GM18858 (cell line): Measurements from ENCODE around the gene XKR7.

Experiments used
- ATAC-seq: cut with Tn5 transposase; IDR thresholded peaks from one replicate; pipeline ENCODE4 v1.9.1; 2021; ENCODE audit not compliant: unreplicated experiment

XKR7 gene

DNA sequence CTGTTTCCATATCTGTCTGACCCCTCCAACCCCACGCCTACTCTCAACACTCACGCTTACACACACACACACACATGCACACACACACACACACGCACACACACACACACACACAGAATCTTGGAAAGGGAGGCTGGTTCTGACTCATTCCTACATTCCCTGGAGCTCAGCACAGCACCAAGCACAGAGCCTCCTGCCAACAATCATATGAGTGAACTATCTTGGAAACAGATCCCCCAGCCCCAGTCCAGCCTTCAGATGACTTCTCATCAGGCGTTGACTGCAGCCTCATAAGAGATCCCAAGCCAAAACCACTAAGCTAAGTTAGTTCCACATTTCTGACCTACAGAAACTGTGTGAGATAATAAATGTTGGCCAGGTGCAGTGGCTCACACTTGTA, 70.0 kb downstream of the XKR7 start:
- no peak for ATAC-seq

DNA sequence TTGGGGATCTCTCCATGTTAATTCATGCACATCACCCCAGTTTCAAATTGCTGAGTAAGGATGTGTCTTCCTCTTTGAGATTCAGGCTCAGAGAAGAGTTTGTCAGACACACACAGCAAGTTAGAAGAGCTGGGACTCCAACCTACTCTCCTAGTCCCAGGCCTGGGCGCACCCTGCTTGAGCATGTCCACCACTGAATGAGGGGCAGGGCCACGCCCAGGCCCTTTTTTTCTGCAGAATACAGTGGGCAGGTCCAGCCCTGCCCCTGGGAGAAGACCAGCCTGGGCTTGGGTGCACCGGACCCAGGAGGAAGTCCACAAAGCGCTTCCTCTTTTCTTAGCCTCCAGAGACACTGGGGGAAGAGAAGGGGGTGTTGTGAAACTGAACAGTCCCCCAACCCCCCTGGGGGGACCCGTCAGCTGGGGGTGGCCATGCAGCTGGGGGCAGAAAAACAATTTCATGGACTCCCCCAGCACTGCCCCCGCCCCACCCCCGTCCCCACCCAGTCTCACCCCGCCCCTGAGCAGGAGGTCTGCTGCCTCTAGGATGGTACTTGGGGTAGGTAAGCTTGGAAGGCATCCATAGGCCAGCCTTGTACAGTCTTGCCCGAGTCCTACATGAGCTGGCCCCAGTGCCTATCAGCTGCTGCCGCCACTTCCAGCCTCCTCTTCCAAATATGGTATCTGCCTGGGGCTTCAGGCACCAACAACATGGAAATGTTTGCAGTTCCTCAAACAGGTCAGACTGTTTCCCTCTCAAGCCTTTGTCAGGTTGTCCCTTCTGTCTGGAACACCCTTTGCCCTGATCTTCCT, 72.4 kb downstream of the XKR7 start:
- ATAC-seq = peak; percentile 52

DNA sequence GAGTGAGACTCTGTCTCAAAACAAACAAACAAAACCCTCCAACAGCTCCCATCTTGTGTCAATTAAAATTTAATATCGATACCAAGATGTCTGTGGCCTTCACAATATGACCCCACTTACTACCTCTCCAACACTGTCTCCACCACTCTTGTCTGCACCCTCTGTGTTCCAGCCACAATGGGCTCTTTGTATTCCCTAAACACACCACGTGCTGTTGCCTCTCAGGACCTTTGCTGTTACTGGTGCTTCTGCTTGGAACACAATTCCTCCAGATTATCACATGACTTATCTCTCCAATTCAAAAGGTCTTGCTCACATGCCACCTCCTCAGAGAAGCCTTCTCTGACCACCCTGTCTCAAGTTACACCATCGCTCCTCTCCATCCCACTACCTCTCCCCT, 78.0 kb downstream of the XKR7 start:
- ATAC-seq = no peak

DNA sequence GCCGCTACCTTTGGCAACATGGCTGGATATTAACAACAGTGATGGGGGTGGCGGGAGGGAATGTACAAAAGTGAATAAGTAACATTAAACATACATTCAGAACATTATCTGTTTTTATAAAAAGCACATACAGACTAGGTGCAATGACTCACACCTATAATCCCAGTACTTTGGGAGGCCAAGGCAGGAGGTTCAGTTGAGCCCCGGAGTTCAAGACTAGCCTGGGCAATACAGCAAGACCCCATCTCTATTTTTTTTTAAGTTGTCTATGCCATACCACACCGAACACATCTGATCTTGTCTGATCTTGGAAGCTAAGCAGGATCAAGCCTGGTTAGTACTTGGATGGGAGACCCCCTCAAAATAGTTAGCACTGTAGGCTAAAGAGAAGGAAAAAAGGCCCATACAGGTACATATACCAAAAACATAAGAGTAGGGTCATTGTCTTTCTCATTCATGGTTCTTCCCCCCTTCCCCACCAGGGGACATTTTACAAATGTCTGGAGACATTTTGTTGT, 82.4 kb downstream of the XKR7 start:
- no peak for ATAC-seq

DNA sequence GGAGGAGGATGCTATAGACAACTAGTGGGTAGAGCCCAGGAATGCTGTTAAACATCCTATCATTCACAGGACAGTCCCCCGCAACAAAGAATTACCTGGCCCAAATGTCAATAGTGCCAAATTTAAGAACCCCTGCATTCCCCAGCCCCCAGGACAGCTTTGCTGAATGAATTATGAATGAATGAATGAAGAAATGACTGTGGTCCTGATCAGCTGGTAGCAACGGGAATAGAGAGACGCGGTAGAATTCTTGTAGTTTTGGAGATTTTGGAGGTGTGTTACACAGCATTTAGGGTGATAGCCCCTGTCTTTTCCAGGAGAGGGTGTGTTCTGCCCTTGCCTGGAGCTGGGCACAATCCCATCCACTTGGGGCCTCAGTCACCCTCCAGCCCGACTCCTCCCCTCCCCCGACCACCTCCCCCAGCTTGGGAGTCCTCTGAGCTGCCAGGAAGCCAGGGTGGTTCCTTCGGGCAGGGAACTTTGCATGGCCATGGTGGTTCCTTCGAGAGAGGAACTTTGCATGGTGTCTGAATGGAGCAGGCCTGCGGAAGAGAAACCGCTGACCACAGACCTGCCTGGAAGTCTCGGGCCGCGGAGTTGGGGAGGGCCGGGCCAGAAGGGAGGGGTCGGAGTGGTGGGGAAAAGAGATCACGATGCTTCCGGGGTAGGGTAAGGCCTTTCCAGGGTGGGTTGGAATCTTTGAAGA, 83.1 kb downstream of the XKR7 start:
- no peak for ATAC-seq

DNA sequence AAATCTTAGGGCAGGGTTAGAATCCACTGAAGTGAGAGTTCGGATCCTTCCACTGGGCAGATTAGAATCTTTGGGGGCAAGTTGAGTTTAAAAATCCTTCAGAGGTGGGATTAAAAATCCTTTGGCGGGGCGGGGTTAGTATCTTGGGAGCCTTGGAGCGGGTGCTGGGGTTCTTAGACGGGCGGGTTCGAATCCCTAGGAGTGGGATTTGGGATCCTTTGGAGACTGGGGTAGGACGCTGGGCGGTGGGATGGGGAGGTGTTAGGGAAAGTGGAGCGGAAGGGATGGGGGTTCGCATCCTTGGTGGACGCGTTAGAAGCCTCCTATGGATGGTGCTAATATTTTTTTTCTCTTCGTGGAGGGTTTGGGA, 83.8 kb downstream of the XKR7 start:
- no peak for ATAC-seq

DNA sequence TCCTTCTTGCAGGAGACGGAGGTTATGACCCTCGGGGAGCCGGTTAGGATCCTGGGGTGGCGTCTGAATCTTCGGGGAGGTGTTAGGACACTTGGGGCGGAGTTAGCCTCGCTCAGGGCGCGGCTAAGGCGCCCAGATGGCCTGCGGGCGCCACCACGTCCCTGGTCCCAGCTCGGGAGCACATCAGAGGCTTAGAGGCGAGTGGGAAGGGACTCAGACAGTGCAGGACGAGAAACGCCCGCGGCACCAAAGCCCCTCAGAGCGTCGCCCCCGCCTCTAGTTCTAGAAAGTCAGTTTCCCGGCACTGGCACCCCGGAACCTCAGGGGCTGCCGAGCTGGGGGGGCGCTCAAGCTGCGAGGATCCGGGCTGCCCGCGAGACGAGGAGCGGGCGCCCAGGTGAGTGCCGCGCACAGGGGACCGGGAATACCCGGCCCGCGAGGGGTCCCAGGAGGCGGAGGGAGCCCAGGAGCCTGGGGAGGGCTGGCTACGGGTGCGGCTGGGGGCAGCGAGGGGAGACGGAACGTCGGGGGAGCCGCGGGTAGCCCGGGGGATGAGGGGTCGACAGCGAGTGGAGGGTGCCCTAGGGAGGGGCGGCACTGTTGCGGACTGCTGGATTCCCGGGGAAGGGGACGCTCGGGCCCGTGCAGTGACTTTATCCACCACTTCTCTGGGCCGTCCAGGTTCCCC, 84.3 kb downstream of the XKR7 start, which contains the start of gene HCK:
TSS of gene HCK (plus strand) at position 153 of the 688 bp plus-strand sequence.
- no peak for ATAC-seq

DNA sequence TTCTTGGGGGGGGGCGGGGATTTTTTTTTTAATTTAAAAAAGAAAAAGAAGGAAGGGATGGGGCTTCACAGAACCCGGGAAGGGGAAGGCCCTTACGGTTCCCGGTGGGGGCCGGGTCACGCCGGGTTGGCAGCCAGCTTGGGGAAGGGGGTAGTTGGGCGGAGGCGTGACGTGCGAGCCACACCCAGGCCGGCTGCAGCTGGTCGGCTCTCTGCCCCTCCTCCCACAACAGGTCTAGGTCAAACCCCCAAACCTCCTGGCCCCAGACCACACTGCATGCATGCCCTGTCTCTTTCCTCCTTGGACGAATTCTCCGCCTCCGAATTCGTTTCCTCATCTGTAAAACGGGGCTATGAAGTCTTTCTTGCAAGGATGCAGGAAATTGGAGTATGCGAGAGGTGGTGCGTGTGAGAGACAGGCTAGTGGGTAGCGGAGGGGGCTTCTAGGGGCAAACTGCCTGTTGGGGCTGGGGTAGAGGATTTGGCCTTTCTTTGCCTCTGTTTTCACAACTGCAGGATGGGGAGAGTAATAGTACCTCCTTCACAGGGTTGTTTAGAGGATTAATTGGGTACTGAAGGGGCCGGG, 84.9 kb downstream of the XKR7 start:
- no peak for ATAC-seq
